H9 (cell line): ENCODE data around the gene LRSAM1. TPM values are rescaled to one million over a fixed set of nuclear protein-coding genes. Genes with fewer than 3 reads are reported as not detected.
A peak's percentile ranks its signal among the peaks of the same experiment; 100 is the strongest.

Source experiments
- DNase-seq: peaks from one replicate; pipeline ENCODE4 v3.0.0-alpha.2; 2017
- H2AFZ ChIP-seq: one replicate; pipeline ENCODE4 v1.6.1; 2013; ENCODE audit warnings: mild to moderate bottlenecking, low read length, control low read depth, moderate library complexity
- H2AK5ac ChIP-seq: 2 replicates; pipeline ENCODE4 v1.6.1; 2013; ENCODE audit warnings: low read length, control low read depth, mixed read lengths; ENCODE audit not compliant: insufficient read length
- H2BK120ac ChIP-seq: one replicate; pipeline ENCODE4 v1.6.1; 2013; ENCODE audit warnings: low read depth, mild to moderate bottlenecking, low read length, control low read depth, inconsistent platforms; ENCODE audit not compliant: poor library complexity, severe bottlenecking
- H2BK12ac ChIP-seq: 2 replicates; pipeline ENCODE4 v1.6.1; 2013; ENCODE audit warnings: low read length, control low read depth, mixed read lengths, low read depth; ENCODE audit not compliant: insufficient read length
- H2BK15ac ChIP-seq: 2 replicates; pipeline ENCODE4 v1.6.1; 2013; ENCODE audit warnings: low read depth, low read length, control low read depth
- H2BK20ac ChIP-seq: one replicate; pipeline ENCODE4 v1.6.1; 2013; ENCODE audit warnings: low read depth, mild to moderate bottlenecking, low read length, control low read depth, inconsistent platforms; ENCODE audit not compliant: poor library complexity, severe bottlenecking
- H2BK5ac ChIP-seq: 2 replicates; pipeline ENCODE4 v1.6.1; 2013; ENCODE audit warnings: low read length, control low read depth, mixed read lengths; ENCODE audit not compliant: insufficient read length
- H3K14ac ChIP-seq: 2 replicates; pipeline ENCODE4 v1.6.1; 2013; ENCODE audit warnings: low read length, control low read depth; ENCODE audit not compliant: insufficient read depth
- H3K18ac ChIP-seq: 2 replicates; pipeline ENCODE4 v1.6.1; 2013; ENCODE audit warnings: low read depth, mild to moderate bottlenecking, mixed read lengths, low read length, control low read depth; ENCODE audit not compliant: insufficient read length
- H3K23ac ChIP-seq: 2 replicates; pipeline ENCODE4 v1.6.1; 2013; ENCODE audit warnings: low read length, control low read depth, mixed read lengths, low read depth; ENCODE audit not compliant: insufficient read length
- H3K23me2 ChIP-seq: 2 replicates; pipeline ENCODE4 v1.6.1; 2013; ENCODE audit warnings: low read depth, mild to moderate bottlenecking, mixed read lengths, low read length, control low read depth; ENCODE audit not compliant: insufficient read length, poor library complexity, severe bottlenecking
- H3K27ac ChIP-seq: 2 replicates; pipeline ENCODE4 v1.5.1; 2013; ENCODE audit warnings: low read length, control low read depth, mixed read lengths, low read depth; ENCODE audit not compliant: insufficient read length
- H3K27me3 ChIP-seq: 2 replicates; pipeline ENCODE4 v1.6.1; 2013; ENCODE audit warnings: low read length, control low read depth, inconsistent platforms; ENCODE audit not compliant: insufficient read depth
- H3K4ac ChIP-seq: 2 replicates; pipeline ENCODE4 v1.6.1; 2013; ENCODE audit warnings: low read depth, mild to moderate bottlenecking, control low read depth, inconsistent platforms, low read length, moderate library complexity
- H3K4me1 ChIP-seq: 2 replicates; pipeline ENCODE4 v1.6.1; 2013; ENCODE audit warnings: low read length, control low read depth, inconsistent platforms; ENCODE audit not compliant: insufficient read depth
- H3K4me2 ChIP-seq: 2 replicates; pipeline ENCODE4 v1.6.1; 2013; ENCODE audit warnings: low read length, control low read depth, mixed read lengths; ENCODE audit not compliant: insufficient read length, insufficient read depth
- H3K56ac ChIP-seq: 2 replicates; pipeline ENCODE4 v1.6.1; 2013; ENCODE audit warnings: low read depth, mild to moderate bottlenecking, mixed read lengths, low read length, control low read depth; ENCODE audit not compliant: insufficient read length
- H3K79me1 ChIP-seq: 2 replicates; pipeline ENCODE4 v1.6.1; 2013; ENCODE audit warnings: low read depth, mild to moderate bottlenecking, moderate library complexity, low read length, control low read depth, inconsistent platforms; ENCODE audit not compliant: insufficient read depth, poor library complexity, severe bottlenecking
- H3K79me2 ChIP-seq: 2 replicates; pipeline ENCODE4 v1.6.1; 2013; ENCODE audit warnings: low read length, control low read depth, inconsistent platforms; ENCODE audit not compliant: insufficient read depth
- H3K9ac ChIP-seq: 2 replicates; pipeline ENCODE4 v1.6.1; 2013; ENCODE audit warnings: low read length, control low read depth, mixed read lengths; ENCODE audit not compliant: insufficient read length; ENCODE audit errors: extremely low read depth
- H3K9me3 ChIP-seq: one replicate; pipeline ENCODE4 v1.6.1; 2013; ENCODE audit warnings: low read depth, low read length, inconsistent platforms; ENCODE audit not compliant: control insufficient read depth
- H3T11ph ChIP-seq: one replicate; pipeline ENCODE4 v1.6.1; 2013; ENCODE audit warnings: mild to moderate bottlenecking, low read length, control low read depth, inconsistent platforms
- H4K20me1 ChIP-seq: one replicate; pipeline ENCODE4 v1.6.1; 2013; ENCODE audit not compliant: control insufficient read depth, insufficient read length, insufficient read depth
- H4K5ac ChIP-seq: 2 replicates; pipeline ENCODE4 v1.6.1; 2013; ENCODE audit warnings: low read depth, mild to moderate bottlenecking, mixed read lengths, low read length, control low read depth; ENCODE audit not compliant: insufficient read length
- H4K8ac ChIP-seq: replicated peaks from 2 replicates; pipeline ENCODE4 v1.6.1; 2013; ENCODE audit warnings: low read length, control low read depth, mixed read lengths, low read depth; ENCODE audit not compliant: insufficient read length
- H4K91ac ChIP-seq: 2 replicates; pipeline ENCODE4 v1.6.1; 2013; ENCODE audit warnings: low read depth, mild to moderate bottlenecking, moderate library complexity, mixed read lengths, low read length, control low read depth; ENCODE audit not compliant: insufficient read length
- H3K27ac Mint-ChIP-seq, 3 experiments: 2 replicates in 2 of 3; 3 replicates in 1 of 3; pipeline ENCODE4 v1.8.0; 2020 to 2021; ENCODE audit warnings: mixed read lengths in 3 of 3, mild to moderate bottlenecking in 1 of 3, moderate library complexity in 1 of 3
- H3K27me3 Mint-ChIP-seq: 2 replicates; pipeline ENCODE4 v1.8.0; 2021; ENCODE audit warnings: low read depth, mild to moderate bottlenecking, moderate library complexity, mixed read lengths
- H3K36me3 Mint-ChIP-seq, 3 experiments: 2 replicates in 2 of 3; 3 replicates in 1 of 3; pipeline ENCODE4 v1.8.0; 2020 to 2021; ENCODE audit warnings: low read depth in 3 of 3, mixed read lengths in 3 of 3; ENCODE audit not compliant: insufficient read depth in 1 of 3
- H3K4me1 Mint-ChIP-seq, 2 experiments: 2 replicates each; pipeline ENCODE4 v1.8.0; 2020; ENCODE audit warnings: mixed read lengths in 2 of 2
- H3K4me3 Mint-ChIP-seq, 2 experiments: 2 replicates in 1 of 2; 3 replicates in 1 of 2; pipeline ENCODE4 v1.8.0; 2020 to 2021; ENCODE audit warnings: mild to moderate bottlenecking in 2 of 2, mixed read lengths in 2 of 2, moderate library complexity in 1 of 2
- H3K9me3 Mint-ChIP-seq, 2 experiments: 2 replicates in 1 of 2; 3 replicates in 1 of 2; pipeline ENCODE4 v1.8.0; 2020; ENCODE audit warnings: mild to moderate bottlenecking in 2 of 2, mixed read lengths in 2 of 2, moderate library complexity in 1 of 2
- CTCF ChIP-seq: fragments of 200-600 bp; sonication (generic); conservative IDR thresholded peaks from 3 replicates; pipeline ENCODE4 v1.8.0; 2021; ENCODE audit warnings: antibody characterized with exemption, mild to moderate bottlenecking
- WGBS: extraction: QIAGEN DNeasy Blood & Tissue Kit; methylation state at CpG from one replicate; pipeline ENCODE4 v1.1.7; 2013; ENCODE audit warnings: missing lambda C conversion rate, low lambda C conversion rate, mixed read lengths; ENCODE audit not compliant: insufficient read length; ENCODE audit errors: extremely low coverage; 5-methylcytosine and 5-hydroxymethylcytosine counted together
- total RNA-seq: library from RNA; stranded (reverse); gene quantifications from 2 replicates; pipeline ENCODE4 v1.2.1, GENCODE V29; 2021

The LRSAM1 gene
- total RNA-seq, 1 experiment from 2014 or later, result 16.2 TPM

GRCh38 chr9:127546125-127546832 is 95.0 kb downstream of the LRSAM1 start:
- H3T11ph ChIP-seq, result no peak overlapping the region
- Mint-ChIP-seq H3K36me3 (peaks cover 0 to 7% (median 0%) of the 10 kb centered on the region in 3 experiments; a peak in 2 of 7 replicates), H3K27me3 (no peaks in the 10 kb centered on the region), H3K4me1 (peaks cover 19 to 24% of the 10 kb centered on the region in 2 experiments), H3K4me3 (peak overlapping the region in 1 of 2 experiments; percentile 37; a peak in 2 of 5 replicates), H3K27ac (peak overlapping the region in 2 of 3 experiments; percentile 28 to 91; a peak in 3 of 7 replicates), H3K9me3 (no peaks in the 10 kb centered on the region)
- DNase-seq, result no peak
- H3K9me3 ChIP-seq, result no peaks in the 10 kb centered on the region
- H2BK20ac ChIP-seq, result no peak overlapping the region
- peaks cover 5% of the 10 kb centered on the region for H3K79me1 ChIP-seq
- no peak overlapping the region for H2BK12ac ChIP-seq
- no peak overlapping the region for H3K4ac ChIP-seq
- no peak overlapping the region for H3K27ac ChIP-seq
- no peak overlapping the region for H4K91ac ChIP-seq
- H3K14ac ChIP-seq, result no peak overlapping the region
- H3K23me2 ChIP-seq, result no peaks in the 10 kb centered on the region
- WGBS, result no CpG with 5 or more reads among the region's 14 CpGs
- H3K27me3 ChIP-seq, result no peaks in the 10 kb centered on the region
- no peak for TF ChIP-seq CTCF
- H2BK5ac ChIP-seq, result no peak overlapping the region
- H3K79me2 ChIP-seq, result peaks cover 6% of the 10 kb centered on the region; the same call in 1 of the 2 replicates
- H2AK5ac ChIP-seq, result no peak overlapping the region
- H3K9ac ChIP-seq, result no peak overlapping the region
- no peak overlapping the region for H2AFZ ChIP-seq
- no peak overlapping the region for H3K23ac ChIP-seq
- H4K8ac ChIP-seq, result no peak overlapping the region
- no peak overlapping the region for H2BK15ac ChIP-seq
- H2BK120ac ChIP-seq, result no peak overlapping the region
- H3K18ac ChIP-seq, result no peak overlapping the region
- H3K4me2 ChIP-seq, result no peak overlapping the region
- H4K5ac ChIP-seq, result no peak overlapping the region
- no peaks in the 10 kb centered on the region; the same call in 1 of the 2 replicates for H3K4me1 ChIP-seq
- H3K56ac ChIP-seq, result no peak overlapping the region
- H4K20me1 ChIP-seq, result no peaks in the 10 kb centered on the region
